Kidney (tissue), 14 donors: ENCODE measurements around the gene ADCY10. TPM values are rescaled to one million over a fixed set of nuclear protein-coding genes. Genes with fewer than 3 reads are reported as not detected.

Source experiments
- DNase-seq, 5 donors: peaks; one replicate each; pipeline ENCODE4 v3.0.0-alpha.2; 2013 to 2020
- FAIRE-seq: peaks from 2 replicates; lab custom pipeline; 2012; peaks lifted over from hg19 to GRCh38; lab: Jason Lieb, UNC
- H3K27ac ChIP-seq, 2 donors: one replicate each; pipeline ENCODE4 v1.7.0; 2013; ENCODE audit warnings: low read depth in 2 of 2, low read length in 2 of 2, inconsistent platforms in 1 of 2
- H3K27me3 ChIP-seq: one replicate; pipeline ENCODE4 v1.7.1; 2013; ENCODE audit warnings: low read length, inconsistent platforms; ENCODE audit not compliant: control insufficient read depth, insufficient read depth
- H3K36me3 ChIP-seq, 3 donors: one replicate each; pipeline versions ENCODE4 v1.7.0 to v1.7.1; 2013; ENCODE audit warnings: low read length in 3 of 3, control low read depth in 1 of 3, inconsistent platforms in 1 of 3; ENCODE audit not compliant: insufficient read depth in 3 of 3, control insufficient read depth in 2 of 3
- H3K4me1 ChIP-seq, 3 donors: one replicate each; pipeline versions ENCODE4 v1.7.0 to v1.7.1; 2013; ENCODE audit warnings: low read length in 3 of 3, inconsistent platforms in 1 of 3, low read depth in 1 of 3; ENCODE audit not compliant: control insufficient read depth in 2 of 3, insufficient read depth in 2 of 3
- H3K4me3 ChIP-seq, 3 donors: one replicate each; pipeline versions ENCODE4 v1.7.0 to v1.8.1; 2013; ENCODE audit warnings: low read length in 3 of 3, control low read depth in 1 of 3, inconsistent platforms in 1 of 3
- H3K9ac ChIP-seq, 3 donors: one replicate each; pipeline versions ENCODE4 v1.7.0 to v1.7.1; 2013; ENCODE audit warnings: low read length in 3 of 3, control low read depth in 1 of 3, inconsistent platforms in 1 of 3
- H3K9me3 ChIP-seq, 3 donors: one replicate each; pipeline versions ENCODE4 v1.7.0 to v1.7.1; 2013; ENCODE audit warnings: low read length in 3 of 3, control low read depth in 1 of 3, inconsistent platforms in 1 of 3; ENCODE audit not compliant: control insufficient read depth in 2 of 3, insufficient read depth in 1 of 3
- intact Hi-C: fragments of 100-400 bp; cut with DNase I; formaldehyde crosslinking; loops from one replicate; pipeline ENCODE4 v1.11.1; 2022
- polyA plus RNA-seq: library from polyadenylated mRNA; stranded (reverse); fragments of 350-450 nt; fragmentation: Illumina TruSeq; extraction: RNeasy Lipid Tissue Mini Kit (QIAGEN cat#74804); gene quantifications from one replicate; pipeline ENCODE4 v1.2.3, GENCODE V29; 2014; ENCODE audit warnings: low read depth, low replicate concordance; ENCODE audit not compliant: insufficient read depth
- total RNA-seq: library from RNA; stranded (reverse); fragmentation: NEBNext Ultra II Directional; extraction: Animal tissue kit (Norgen Biotek cat#: 25700); gene quantifications from one replicate; pipeline ENCODE4 v1.2.1, GENCODE V29; 2021
- TF ChIP-seq, protein P1 (sequence below): IDR thresholded peaks from 3 replicates; pipeline ENCODE4 v1.5.1; 2012; ENCODE audit warnings: mild to moderate bottlenecking, moderate library complexity, borderline replicate concordance; ENCODE audit not compliant: insufficient read depth; ENCODE audit errors: extremely low read depth
- donor health status: control.
- donor health status: control.
- donor health status: control.
- donor health status: control.
- donor health status: control.
- donor health status: DM: yes; HTN: yes; CAD: no.
- donor health status: Normal renal cell carcinoma (clear cell type).

Gene ADCY10
- total and polyA plus RNA-seq, 2 donors from 2014 or later: 0.22 to 0.28 TPM

GRCh38 chr1:167936930-167937708 lies 23.2 kb upstream of the ADCY10 start, which contains the start of gene MPC2:
Gene MPC2 (minus strand): TSS chr1:167937072. CDS start chr1:167935841, 1,231 bp downstream.
- Histone ChIP-seq H3K4me3 (peak within 1 kb of the TSS; percentile 86 to 99 (median 96)), H3K9me3 (no peaks in the 10 kb centered on the region), H3K36me3 (no peaks in the 10 kb centered on the region), H3K4me1 (peaks cover 0 to 3% (median 2%) of the 10 kb centered on the region in 3 donors), H3K27ac (peak within 1 kb of the TSS; percentile 95 to 99), H3K27me3 (no peaks in the 10 kb centered on the region), H3K9ac (peak within 1 kb of the TSS; percentile 93 to 98 (median 95))
- TF ChIP-seq, protein P1, sequence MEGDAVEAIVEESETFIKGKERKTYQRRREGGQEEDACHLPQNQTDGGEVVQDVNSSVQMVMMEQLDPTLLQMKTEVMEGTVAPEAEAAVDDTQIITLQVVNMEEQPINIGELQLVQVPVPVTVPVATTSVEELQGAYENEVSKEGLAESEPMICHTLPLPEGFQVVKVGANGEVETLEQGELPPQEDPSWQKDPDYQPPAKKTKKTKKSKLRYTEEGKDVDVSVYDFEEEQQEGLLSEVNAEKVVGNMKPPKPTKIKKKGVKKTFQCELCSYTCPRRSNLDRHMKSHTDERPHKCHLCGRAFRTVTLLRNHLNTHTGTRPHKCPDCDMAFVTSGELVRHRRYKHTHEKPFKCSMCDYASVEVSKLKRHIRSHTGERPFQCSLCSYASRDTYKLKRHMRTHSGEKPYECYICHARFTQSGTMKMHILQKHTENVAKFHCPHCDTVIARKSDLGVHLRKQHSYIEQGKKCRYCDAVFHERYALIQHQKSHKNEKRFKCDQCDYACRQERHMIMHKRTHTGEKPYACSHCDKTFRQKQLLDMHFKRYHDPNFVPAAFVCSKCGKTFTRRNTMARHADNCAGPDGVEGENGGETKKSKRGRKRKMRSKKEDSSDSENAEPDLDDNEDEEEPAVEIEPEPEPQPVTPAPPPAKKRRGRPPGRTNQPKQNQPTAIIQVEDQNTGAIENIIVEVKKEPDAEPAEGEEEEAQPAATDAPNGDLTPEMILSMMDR: no peak
- intact Hi-C loops: no loop called here
- peak; percentile 77 to 93 (median 87) for DNase-seq
- no peak for FAIRE-seq

GRCh38 chr1:167936068-167936929 lies 22.4 kb upstream of the ADCY10 start, which contains the start of gene DCAF6:
Gene DCAF6 (plus strand): TSS chr1:167936683. CDS start chr1:167936912, 229 bp downstream.
- TF ChIP-seq, protein P1: no peak
- H3K4me1 ChIP-seq: peaks cover 0 to 3% (median 2%) of the 10 kb centered on the region in 3 donors
- H3K9me3 ChIP-seq: no peaks in the 10 kb centered on the region
- DNase-seq (peak; percentile 99 to 100 (median 99)), FAIRE-seq (peak; percentile 21)
- no peaks in the 10 kb centered on the region for H3K36me3 ChIP-seq
- peak within 1 kb of the TSS; percentile 95 to 99 (median 98) for H3K9ac ChIP-seq
- H3K4me3 ChIP-seq: peak within 1 kb of the TSS; percentile 86 to 99 (median 97)
- H3K27ac ChIP-seq: peak within 1 kb of the TSS; percentile 95 to 99
- no peaks in the 10 kb centered on the region for H3K27me3 ChIP-seq
- intact Hi-C loops: no loop called here

DNA sequence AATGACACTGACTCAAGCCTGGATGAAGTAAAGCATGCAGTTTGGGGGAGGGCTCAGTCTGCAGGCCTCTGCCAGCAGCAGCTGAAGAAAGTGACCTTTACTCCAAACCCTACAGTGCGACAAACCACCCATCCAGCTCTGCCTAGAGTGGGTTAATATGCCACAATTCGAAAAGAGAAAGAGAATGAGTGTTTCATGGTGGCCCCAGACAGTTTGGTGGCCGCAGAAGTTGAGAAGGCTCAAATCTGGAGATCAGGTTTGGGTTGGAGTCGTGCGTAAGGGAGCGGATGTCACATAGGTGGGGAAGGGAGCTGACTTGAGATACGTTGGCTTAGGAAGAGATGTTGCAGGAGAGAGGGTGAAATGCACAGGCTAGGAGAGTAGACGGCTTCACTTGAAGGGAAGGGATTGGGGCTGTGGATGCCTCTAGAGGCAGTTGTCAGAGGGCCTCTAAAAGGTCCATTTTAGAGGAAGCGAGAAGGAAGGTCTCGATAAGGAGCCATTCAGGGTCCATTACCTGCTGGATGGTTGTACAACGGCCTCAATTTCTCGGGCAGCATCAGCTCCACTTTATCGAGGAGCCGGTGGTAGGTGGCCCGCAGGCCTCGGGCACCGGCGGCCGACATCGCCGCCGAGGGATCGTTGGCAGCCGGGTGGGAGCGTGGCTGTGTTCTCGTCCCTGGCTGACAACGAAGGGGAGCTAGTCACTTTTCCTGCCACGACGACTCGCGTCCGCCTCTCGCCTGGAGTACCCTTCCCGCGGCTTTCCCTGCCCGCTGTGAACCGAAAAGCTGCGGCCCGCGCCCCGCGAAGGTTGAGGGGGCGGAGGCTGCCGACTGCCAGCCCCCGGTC lies 21.5 kb upstream of the ADCY10 start:
- FAIRE-seq: no peak
- intact Hi-C loops: no loop called here
- Histone ChIP-seq H3K9ac (peak overlapping the region; percentile 95 to 99 (median 98)), H3K27me3 (no peaks in the 10 kb centered on the region), H3K4me3 (peak overlapping the region; percentile 86 to 99 (median 97)), H3K27ac (peak overlapping the region; percentile 87 to 99), H3K36me3 (no peaks in the 10 kb centered on the region), H3K9me3 (no peaks in the 10 kb centered on the region), H3K4me1 (peaks cover 0 to 4% (median 3%) of the 10 kb centered on the region in 3 donors)
- peak in 4 of 5 donors; percentile 57 to 74 (median 70) for DNase-seq
- TF ChIP-seq, protein P1: no peak
